GM06990 (cell line): Measurements from ENCODE around the gene SPTBN4.

Experiments used
- DNase-seq: peaks from one replicate; pipeline ENCODE4 v3.0.0-alpha.2; 2011; ENCODE audit not compliant: insufficient read length; ENCODE audit errors: extremely low read depth
- H3K27me3 ChIP-seq: replicated peaks from 2 replicates; pipeline ENCODE4 v1.6.0; 2011; ENCODE audit warnings: low read length; ENCODE audit not compliant: control insufficient read depth, insufficient read depth
- H3K36me3 ChIP-seq: 2 replicates; pipeline ENCODE4 v1.5.1; 2011; ENCODE audit warnings: low read length; ENCODE audit not compliant: control insufficient read depth, insufficient read depth
- H3K4me3 ChIP-seq: replicated peaks from 2 replicates; pipeline ENCODE4 v1.5.1; 2011; ENCODE audit warnings: low read depth, mild to moderate bottlenecking, control low read depth, low read length
- TF ChIP-seq, protein P1 (sequence below): IDR thresholded peaks from 2 replicates; pipeline ENCODE4 v1.5.1; 2011; ENCODE audit warnings: low read length, control low read depth, mild to moderate bottlenecking, inconsistent platforms; ENCODE audit not compliant: insufficient read depth, poor library complexity, severe bottlenecking

Gene SPTBN4

GRCh38 chr19:40575326-40575725 is 108.5 kb downstream of the SPTBN4 start:
- no peak for DNase-seq
- Histone ChIP-seq H3K4me3 (no peak overlapping the region), H3K27me3 (no peaks in the 10 kb centered on the region), H3K36me3 (peaks cover 3% of the 10 kb centered on the region)
- TF ChIP-seq, protein P1, sequence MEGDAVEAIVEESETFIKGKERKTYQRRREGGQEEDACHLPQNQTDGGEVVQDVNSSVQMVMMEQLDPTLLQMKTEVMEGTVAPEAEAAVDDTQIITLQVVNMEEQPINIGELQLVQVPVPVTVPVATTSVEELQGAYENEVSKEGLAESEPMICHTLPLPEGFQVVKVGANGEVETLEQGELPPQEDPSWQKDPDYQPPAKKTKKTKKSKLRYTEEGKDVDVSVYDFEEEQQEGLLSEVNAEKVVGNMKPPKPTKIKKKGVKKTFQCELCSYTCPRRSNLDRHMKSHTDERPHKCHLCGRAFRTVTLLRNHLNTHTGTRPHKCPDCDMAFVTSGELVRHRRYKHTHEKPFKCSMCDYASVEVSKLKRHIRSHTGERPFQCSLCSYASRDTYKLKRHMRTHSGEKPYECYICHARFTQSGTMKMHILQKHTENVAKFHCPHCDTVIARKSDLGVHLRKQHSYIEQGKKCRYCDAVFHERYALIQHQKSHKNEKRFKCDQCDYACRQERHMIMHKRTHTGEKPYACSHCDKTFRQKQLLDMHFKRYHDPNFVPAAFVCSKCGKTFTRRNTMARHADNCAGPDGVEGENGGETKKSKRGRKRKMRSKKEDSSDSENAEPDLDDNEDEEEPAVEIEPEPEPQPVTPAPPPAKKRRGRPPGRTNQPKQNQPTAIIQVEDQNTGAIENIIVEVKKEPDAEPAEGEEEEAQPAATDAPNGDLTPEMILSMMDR: no peak

DNA sequence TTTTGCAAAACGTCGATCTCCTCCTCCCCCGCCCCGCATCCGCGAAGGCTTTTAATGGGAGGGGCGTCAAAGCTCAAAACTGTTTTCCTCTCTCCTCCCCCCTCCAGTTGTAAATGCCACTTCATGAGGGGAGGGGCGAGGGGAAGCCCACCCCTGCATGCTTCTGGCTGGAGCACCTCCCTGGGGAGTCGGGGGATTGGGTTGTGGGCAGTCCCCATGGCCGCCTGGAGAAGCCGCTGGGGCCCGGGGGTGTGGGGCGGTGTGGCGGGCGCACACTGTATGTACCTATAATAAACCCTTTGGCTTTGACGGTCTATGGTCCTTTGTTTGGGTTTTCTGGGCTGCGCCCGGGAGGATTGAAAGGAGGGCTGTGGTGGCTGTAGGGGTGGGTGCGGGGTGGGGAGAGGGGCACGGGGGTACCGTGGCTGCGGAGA is 109.4 kb downstream of the SPTBN4 start:
- Histone ChIP-seq H3K27me3 (no peaks in the 10 kb centered on the region), H3K4me3 (peak overlapping the region; percentile 94), H3K36me3 (peaks cover 7% of the 10 kb centered on the region)
- peak; percentile 41 for DNase-seq
- TF ChIP-seq, protein P1: no peak

DNA sequence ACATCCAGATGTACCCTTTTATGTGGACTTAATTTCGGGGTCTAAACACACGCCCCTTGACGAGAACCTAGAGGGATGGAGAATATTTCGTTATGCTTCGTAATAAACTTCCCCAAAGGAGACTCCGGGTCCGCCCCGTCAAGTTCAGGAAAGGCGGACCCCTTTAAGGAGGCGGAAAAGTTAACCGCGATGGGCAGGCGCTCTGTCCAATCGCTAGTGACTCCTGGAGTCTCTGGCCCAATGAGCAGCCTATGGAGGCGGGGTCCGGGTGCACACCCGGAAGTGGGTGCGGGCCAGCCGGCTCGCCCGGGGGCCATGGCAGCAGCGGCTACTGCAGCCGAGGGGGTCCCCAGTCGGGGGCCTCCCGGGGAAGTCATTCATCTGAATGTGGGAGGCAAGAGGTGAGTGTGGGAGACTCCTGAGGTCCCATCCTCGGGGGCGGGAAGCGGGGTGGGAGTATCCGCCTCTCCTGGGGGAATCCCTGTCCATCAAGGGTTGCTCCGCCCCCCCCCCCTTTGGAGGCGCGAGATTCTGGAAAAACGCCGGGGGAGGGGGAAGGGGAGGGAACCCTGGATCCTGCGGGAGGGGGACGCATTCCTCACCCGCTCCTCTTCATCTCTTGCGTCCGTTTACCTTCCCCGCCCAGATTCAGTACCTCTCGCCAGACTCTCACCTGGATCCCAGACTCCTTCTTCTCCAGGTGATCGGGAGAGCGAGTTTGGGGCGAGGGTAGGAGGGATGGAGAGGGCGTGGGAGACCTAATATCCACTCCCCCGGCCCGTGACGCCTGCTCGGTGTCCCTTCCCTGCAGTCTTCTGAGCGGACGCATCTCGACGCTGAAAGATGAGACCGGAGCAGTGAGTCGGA is 110.0 kb downstream of the SPTBN4 start, which contains the start of gene SHKBP1:
TSS of gene SHKBP1 (plus strand) at position 289 of the 867 bp plus-strand sequence. CDS start at position 316, 27 bp downstream.
- H3K36me3 ChIP-seq: peaks cover 9% of the 10 kb centered on the region
- H3K27me3 ChIP-seq: no peaks in the 10 kb centered on the region
- peak; percentile 90 for DNase-seq
- H3K4me3 ChIP-seq: peak within 1 kb of the TSS; percentile 94
- TF ChIP-seq, protein P1: no peak

- no peaks in the 10 kb centered on the region for H3K27me3 ChIP-seq
- TF ChIP-seq, protein P1: no peak
- DNase-seq: no peak
- H3K4me3 ChIP-seq: no peak overlapping the region
- peaks cover 16% of the 10 kb centered on the region for H3K36me3 ChIP-seq
These were observed 111.7 kb downstream of the SPTBN4 start for GRCh38 chr19:40578442-40578908.

- Histone ChIP-seq H3K4me3 (no peak overlapping the region), H3K27me3 (no peaks in the 10 kb centered on the region), H3K36me3 (peaks cover 17% of the 10 kb centered on the region)
- TF ChIP-seq, protein P1: no peak
- no peak for DNase-seq
These were observed 113.8 kb downstream of the SPTBN4 start for GRCh38 chr19:40580619-40581018.
